H9 (cell line): ENCODE data around the gene AQP5. TPM values are rescaled to one million over a fixed set of nuclear protein-coding genes. Genes with fewer than 3 reads are reported as not detected.

Experiments used
- DNase-seq: peaks from one replicate; pipeline ENCODE4 v3.0.0-alpha.2; 2017
- H2AFZ ChIP-seq: one replicate; pipeline ENCODE4 v1.6.1; 2013; ENCODE audit warnings: mild to moderate bottlenecking, low read length, control low read depth, moderate library complexity
- H2AK5ac ChIP-seq: 2 replicates; pipeline ENCODE4 v1.6.1; 2013; ENCODE audit warnings: low read length, control low read depth, mixed read lengths; ENCODE audit not compliant: insufficient read length
- H2BK120ac ChIP-seq: one replicate; pipeline ENCODE4 v1.6.1; 2013; ENCODE audit warnings: low read depth, mild to moderate bottlenecking, low read length, control low read depth, inconsistent platforms; ENCODE audit not compliant: poor library complexity, severe bottlenecking
- H2BK12ac ChIP-seq: 2 replicates; pipeline ENCODE4 v1.6.1; 2013; ENCODE audit warnings: low read length, control low read depth, mixed read lengths, low read depth; ENCODE audit not compliant: insufficient read length
- H2BK15ac ChIP-seq: 2 replicates; pipeline ENCODE4 v1.6.1; 2013; ENCODE audit warnings: low read depth, low read length, control low read depth
- H2BK20ac ChIP-seq: one replicate; pipeline ENCODE4 v1.6.1; 2013; ENCODE audit warnings: low read depth, mild to moderate bottlenecking, low read length, control low read depth, inconsistent platforms; ENCODE audit not compliant: poor library complexity, severe bottlenecking
- H2BK5ac ChIP-seq: 2 replicates; pipeline ENCODE4 v1.6.1; 2013; ENCODE audit warnings: low read length, control low read depth, mixed read lengths; ENCODE audit not compliant: insufficient read length
- H3K14ac ChIP-seq: 2 replicates; pipeline ENCODE4 v1.6.1; 2013; ENCODE audit warnings: low read length, control low read depth; ENCODE audit not compliant: insufficient read depth
- H3K18ac ChIP-seq: 2 replicates; pipeline ENCODE4 v1.6.1; 2013; ENCODE audit warnings: low read depth, mild to moderate bottlenecking, mixed read lengths, low read length, control low read depth; ENCODE audit not compliant: insufficient read length
- H3K23ac ChIP-seq: 2 replicates; pipeline ENCODE4 v1.6.1; 2013; ENCODE audit warnings: low read length, control low read depth, mixed read lengths, low read depth; ENCODE audit not compliant: insufficient read length
- H3K23me2 ChIP-seq: 2 replicates; pipeline ENCODE4 v1.6.1; 2013; ENCODE audit warnings: low read depth, mild to moderate bottlenecking, mixed read lengths, low read length, control low read depth; ENCODE audit not compliant: insufficient read length, poor library complexity, severe bottlenecking
- H3K27ac ChIP-seq: 2 replicates; pipeline ENCODE4 v1.5.1; 2013; ENCODE audit warnings: low read length, control low read depth, mixed read lengths, low read depth; ENCODE audit not compliant: insufficient read length
- H3K27me3 ChIP-seq: 2 replicates; pipeline ENCODE4 v1.6.1; 2013; ENCODE audit warnings: low read length, control low read depth, inconsistent platforms; ENCODE audit not compliant: insufficient read depth
- H3K4ac ChIP-seq: 2 replicates; pipeline ENCODE4 v1.6.1; 2013; ENCODE audit warnings: low read depth, mild to moderate bottlenecking, control low read depth, inconsistent platforms, low read length, moderate library complexity
- H3K4me1 ChIP-seq: 2 replicates; pipeline ENCODE4 v1.6.1; 2013; ENCODE audit warnings: low read length, control low read depth, inconsistent platforms; ENCODE audit not compliant: insufficient read depth
- H3K4me2 ChIP-seq: 2 replicates; pipeline ENCODE4 v1.6.1; 2013; ENCODE audit warnings: low read length, control low read depth, mixed read lengths; ENCODE audit not compliant: insufficient read length, insufficient read depth
- H3K56ac ChIP-seq: 2 replicates; pipeline ENCODE4 v1.6.1; 2013; ENCODE audit warnings: low read depth, mild to moderate bottlenecking, mixed read lengths, low read length, control low read depth; ENCODE audit not compliant: insufficient read length
- H3K79me1 ChIP-seq: 2 replicates; pipeline ENCODE4 v1.6.1; 2013; ENCODE audit warnings: low read depth, mild to moderate bottlenecking, moderate library complexity, low read length, control low read depth, inconsistent platforms; ENCODE audit not compliant: insufficient read depth, poor library complexity, severe bottlenecking
- H3K79me2 ChIP-seq: 2 replicates; pipeline ENCODE4 v1.6.1; 2013; ENCODE audit warnings: low read length, control low read depth, inconsistent platforms; ENCODE audit not compliant: insufficient read depth
- H3K9ac ChIP-seq: 2 replicates; pipeline ENCODE4 v1.6.1; 2013; ENCODE audit warnings: low read length, control low read depth, mixed read lengths; ENCODE audit not compliant: insufficient read length; ENCODE audit errors: extremely low read depth
- H3K9me3 ChIP-seq: one replicate; pipeline ENCODE4 v1.6.1; 2013; ENCODE audit warnings: low read depth, low read length, inconsistent platforms; ENCODE audit not compliant: control insufficient read depth
- H3T11ph ChIP-seq: one replicate; pipeline ENCODE4 v1.6.1; 2013; ENCODE audit warnings: mild to moderate bottlenecking, low read length, control low read depth, inconsistent platforms
- H4K20me1 ChIP-seq: one replicate; pipeline ENCODE4 v1.6.1; 2013; ENCODE audit not compliant: control insufficient read depth, insufficient read length, insufficient read depth
- H4K5ac ChIP-seq: 2 replicates; pipeline ENCODE4 v1.6.1; 2013; ENCODE audit warnings: low read depth, mild to moderate bottlenecking, mixed read lengths, low read length, control low read depth; ENCODE audit not compliant: insufficient read length
- H4K8ac ChIP-seq: replicated peaks from 2 replicates; pipeline ENCODE4 v1.6.1; 2013; ENCODE audit warnings: low read length, control low read depth, mixed read lengths, low read depth; ENCODE audit not compliant: insufficient read length
- H4K91ac ChIP-seq: 2 replicates; pipeline ENCODE4 v1.6.1; 2013; ENCODE audit warnings: low read depth, mild to moderate bottlenecking, moderate library complexity, mixed read lengths, low read length, control low read depth; ENCODE audit not compliant: insufficient read length
- H3K27ac Mint-ChIP-seq, 3 experiments: 2 replicates in 2 of 3; 3 replicates in 1 of 3; pipeline ENCODE4 v1.8.0; 2020 to 2021; ENCODE audit warnings: mixed read lengths in 3 of 3, mild to moderate bottlenecking in 1 of 3, moderate library complexity in 1 of 3
- H3K27me3 Mint-ChIP-seq: 2 replicates; pipeline ENCODE4 v1.8.0; 2021; ENCODE audit warnings: low read depth, mild to moderate bottlenecking, moderate library complexity, mixed read lengths
- H3K36me3 Mint-ChIP-seq, 3 experiments: 2 replicates in 2 of 3; 3 replicates in 1 of 3; pipeline ENCODE4 v1.8.0; 2020 to 2021; ENCODE audit warnings: low read depth in 3 of 3, mixed read lengths in 3 of 3; ENCODE audit not compliant: insufficient read depth in 1 of 3
- H3K4me1 Mint-ChIP-seq, 2 experiments: 2 replicates each; pipeline ENCODE4 v1.8.0; 2020; ENCODE audit warnings: mixed read lengths in 2 of 2
- H3K4me3 Mint-ChIP-seq, 2 experiments: 2 replicates in 1 of 2; 3 replicates in 1 of 2; pipeline ENCODE4 v1.8.0; 2020 to 2021; ENCODE audit warnings: mild to moderate bottlenecking in 2 of 2, mixed read lengths in 2 of 2, moderate library complexity in 1 of 2
- H3K9me3 Mint-ChIP-seq, 2 experiments: 2 replicates in 1 of 2; 3 replicates in 1 of 2; pipeline ENCODE4 v1.8.0; 2020; ENCODE audit warnings: mild to moderate bottlenecking in 2 of 2, mixed read lengths in 2 of 2, moderate library complexity in 1 of 2
- CTCF ChIP-seq: fragments of 200-600 bp; sonication (generic); conservative IDR thresholded peaks from 3 replicates; pipeline ENCODE4 v1.8.0; 2021; ENCODE audit warnings: antibody characterized with exemption, mild to moderate bottlenecking
- WGBS: extraction: QIAGEN DNeasy Blood & Tissue Kit; methylation state at CpG from one replicate; pipeline ENCODE4 v1.1.7; 2013; ENCODE audit warnings: missing lambda C conversion rate, low lambda C conversion rate, mixed read lengths; ENCODE audit not compliant: insufficient read length; ENCODE audit errors: extremely low coverage; 5-methylcytosine and 5-hydroxymethylcytosine counted together
- total RNA-seq: library from RNA; stranded (reverse); gene quantifications from 2 replicates; pipeline ENCODE4 v1.2.1, GENCODE V29; 2021

The AQP5 gene
- total RNA-seq, 1 experiment from 2014 or later = 2.8 TPM

GRCh38 chr12:49966511-49967041, 4.9 kb downstream of the AQP5 start:
- Histone ChIP-seq H3K27me3 (peaks cover 2% of the 10 kb centered on the region; the same call in 1 of the 2 replicates), H4K5ac (no peak overlapping the region)

More at GRCh38 chr12:49966511-49967041, 4.9 kb downstream of the AQP5 start:
- H3K23me2 ChIP-seq = no peaks in the 10 kb centered on the region
- H4K20me1 ChIP-seq = no peaks in the 10 kb centered on the region
- DNase-seq = no peak
- WGBS = no CpG with 5 or more reads among the region's 16 CpGs
- no peak overlapping the region for H2BK20ac ChIP-seq
- H3K23ac ChIP-seq = no peak overlapping the region
- peak overlapping the region; percentile 12 for H3K4me2 ChIP-seq
- H2AK5ac ChIP-seq = no peak overlapping the region
- no peak overlapping the region for H3K56ac ChIP-seq
- no peak overlapping the region for H2BK12ac ChIP-seq
- no peaks in the 10 kb centered on the region for H3K4me1 ChIP-seq
- H3K27ac ChIP-seq = no peak overlapping the region
- Mint-ChIP-seq H3K4me1 (peaks cover 16 to 18% of the 10 kb centered on the region in 2 experiments), H3K36me3 (no peaks in the 10 kb centered on the region), H3K27ac (peak overlapping the region in 1 of 3 experiments; percentile 56; a peak in 1 of 7 replicates), H3K27me3 (peaks cover 51% of the 10 kb centered on the region), H3K4me3 (no peak overlapping the region), H3K9me3 (no peaks in the 10 kb centered on the region)
- no peak overlapping the region for H4K91ac ChIP-seq
- no peak overlapping the region for H3K14ac ChIP-seq
- H3T11ph ChIP-seq = no peak overlapping the region
- H2BK5ac ChIP-seq = no peak overlapping the region
- no peak overlapping the region for H3K9ac ChIP-seq
- no peak overlapping the region for H4K8ac ChIP-seq
- H3K4ac ChIP-seq = no peak overlapping the region
- no peak for TF ChIP-seq CTCF
- H2AFZ ChIP-seq = no peak overlapping the region
- H2BK15ac ChIP-seq = no peak overlapping the region
- no peaks in the 10 kb centered on the region for H3K9me3 ChIP-seq
- no peak overlapping the region for H3K18ac ChIP-seq
- H3K79me2 ChIP-seq = no peaks in the 10 kb centered on the region
- no peak overlapping the region for H2BK120ac ChIP-seq
- no peaks in the 10 kb centered on the region for H3K79me1 ChIP-seq
